Ovary (tissue), 9 donors: Measurements from ENCODE around the gene NCAPH2. TPM values are rescaled to one million over a fixed set of nuclear protein-coding genes. Genes with fewer than 3 reads are reported as not detected.

ENCODE experiments used
- DNase-seq, 5 donors: peaks; one replicate each; pipeline ENCODE4 v3.0.0-alpha.2; 2019 to 2020
- H3K27ac ChIP-seq, 2 donors: fragments of 200-600 bp; one replicate each; pipeline versions ENCODE4 v1.5.1 to v1.8.0; 2019 to 2022
- H3K27me3 ChIP-seq: fragments of 200-600 bp; one replicate; pipeline ENCODE4 v1.8.0; 2022
- H3K36me3 ChIP-seq: fragments of 200-600 bp; sonication (generic); one replicate; pipeline ENCODE4 v1.5.1; 2019
- H3K4me1 ChIP-seq: one replicate; pipeline ENCODE4 v1.8.1; 2013; ENCODE audit warnings: mild to moderate bottlenecking, moderate library complexity; ENCODE audit not compliant: insufficient read depth
- H3K4me3 ChIP-seq: fragments of 200-600 bp; sonication (generic); one replicate; pipeline ENCODE4 v1.5.1; 2017
- H3K9me3 ChIP-seq, 2 donors: fragments of 200-600 bp in 1 of 2; sonication (generic) in 1 of 2; one replicate each; pipeline versions ENCODE4 v1.5.1 to v1.8.1; 2013 to 2019; ENCODE audit warnings: mild to moderate bottlenecking in 1 of 2, moderate library complexity in 1 of 2
- EP300 ChIP-seq: sonication (generic); formaldehyde crosslinking; IDR thresholded peaks from one replicate; pipeline ENCODE4 v1.6.1; 2017; ENCODE audit warnings: antibody characterized with exemption
- POLR2A ChIP-seq: fragments of 450-650 bp; IDR thresholded peaks from one replicate; pipeline ENCODE4 v1.6.1; 2017; ENCODE audit warnings: antibody characterized with exemption, mild to moderate bottlenecking, moderate library complexity
- WGBS, 3 donors: extraction: QIAGEN DNeasy Blood & Tissue Kit in 1 of 3; methylation state at CpG; one replicate each; pipeline versions ENCODE4 v1.1.5 to v1.1.7; 2013 to 2017; 5-methylcytosine and 5-hydroxymethylcytosine counted together
- intact Hi-C, 4 donors: fragments of 100-400 bp; cut with DNase I; formaldehyde crosslinking; loops; one replicate each; pipeline versions ENCODE4 v1.11.0 to v1.15.1; 2022 to 2023
- polyA plus RNA-seq, 2 donors: library from polyadenylated mRNA; stranded (reverse); fragments of 200-250 nt in 1 of 2; fragments of 350-450 nt in 1 of 2; fragmentation: Illumina TruSeq in 1 of 2; extraction: RNeasy Lipid Tissue Mini Kit (QIAGEN cat#74804) in 1 of 2; gene quantifications; one replicate each; pipeline ENCODE4 v1.2.3, GENCODE V29; 2013 to 2014
- total RNA-seq, 7 donors: library from RNA; depleted of rRNA in 2 of 7; stranded (reverse); fragments of >200 nt in 2 of 7; fragmentation: NEBNext Ultra II Directional in 3 of 7; extraction: Animal tissue kit (Norgen Biotek cat#: 25700) in 3 of 7; gene quantifications; one replicate each; pipeline versions ENCODE4 v1.1.0 to v1.2.4, GENCODE V29; 2016 to 2023
- TF ChIP-seq, protein P1 (sequence below), 3 donors: fragments of 450-650 bp in 2 of 3; fragments of 200-600 bp in 1 of 3; IDR thresholded peaks; one replicate each; pipeline versions ENCODE4 v1.5.1 to v1.8.0; 2016 to 2022; ENCODE audit warnings: antibody characterized with exemption in 3 of 3, mild to moderate bottlenecking in 1 of 3
- donor health status: DM: no; HTN: no; CAD: no; lungs with moderate emphysema.
- donor health status: DM: no; HTN: no; CAD: no.
- donor health status: Bipolar disorder and iron deficiency.
- donor health status: DM: yes; HTN: yes; CAD: no.
- donor health status: DM: no; HTN: no; CAD: no.
- donor health status: DM: yes; HTN: yes; CAD: no.

The NCAPH2 gene
- total and polyA plus RNA-seq, 9 donors = 11.5 to 61.5 (median 49.0) TPM

GRCh38 chr22:50542416-50542927 is 34.4 kb downstream of the NCAPH2 start:
- Histone ChIP-seq H3K36me3 (no peaks in the 10 kb centered on the region), H3K9me3 (no peaks in the 10 kb centered on the region), H3K4me3 (no peak overlapping the region), H3K27ac (no peak overlapping the region), H3K4me1 (no peaks in the 10 kb centered on the region), H3K27me3 (peaks cover 7% of the 10 kb centered on the region)
- TF ChIP-seq, protein P1, sequence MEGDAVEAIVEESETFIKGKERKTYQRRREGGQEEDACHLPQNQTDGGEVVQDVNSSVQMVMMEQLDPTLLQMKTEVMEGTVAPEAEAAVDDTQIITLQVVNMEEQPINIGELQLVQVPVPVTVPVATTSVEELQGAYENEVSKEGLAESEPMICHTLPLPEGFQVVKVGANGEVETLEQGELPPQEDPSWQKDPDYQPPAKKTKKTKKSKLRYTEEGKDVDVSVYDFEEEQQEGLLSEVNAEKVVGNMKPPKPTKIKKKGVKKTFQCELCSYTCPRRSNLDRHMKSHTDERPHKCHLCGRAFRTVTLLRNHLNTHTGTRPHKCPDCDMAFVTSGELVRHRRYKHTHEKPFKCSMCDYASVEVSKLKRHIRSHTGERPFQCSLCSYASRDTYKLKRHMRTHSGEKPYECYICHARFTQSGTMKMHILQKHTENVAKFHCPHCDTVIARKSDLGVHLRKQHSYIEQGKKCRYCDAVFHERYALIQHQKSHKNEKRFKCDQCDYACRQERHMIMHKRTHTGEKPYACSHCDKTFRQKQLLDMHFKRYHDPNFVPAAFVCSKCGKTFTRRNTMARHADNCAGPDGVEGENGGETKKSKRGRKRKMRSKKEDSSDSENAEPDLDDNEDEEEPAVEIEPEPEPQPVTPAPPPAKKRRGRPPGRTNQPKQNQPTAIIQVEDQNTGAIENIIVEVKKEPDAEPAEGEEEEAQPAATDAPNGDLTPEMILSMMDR (IDR thresholded peaks at IDR 0.05) = no peak
- TF ChIP-seq POLR2A = no peak
- TF ChIP-seq EP300 = no peak
- intact Hi-C loops = no loop called here
- DNase-seq = peak in 1 of 5 donors; percentile 13
- WGBS, 3 donors = 93 to 96% (median 93%) methylated on average over 19 of the region's 19 CpGs

DNA sequence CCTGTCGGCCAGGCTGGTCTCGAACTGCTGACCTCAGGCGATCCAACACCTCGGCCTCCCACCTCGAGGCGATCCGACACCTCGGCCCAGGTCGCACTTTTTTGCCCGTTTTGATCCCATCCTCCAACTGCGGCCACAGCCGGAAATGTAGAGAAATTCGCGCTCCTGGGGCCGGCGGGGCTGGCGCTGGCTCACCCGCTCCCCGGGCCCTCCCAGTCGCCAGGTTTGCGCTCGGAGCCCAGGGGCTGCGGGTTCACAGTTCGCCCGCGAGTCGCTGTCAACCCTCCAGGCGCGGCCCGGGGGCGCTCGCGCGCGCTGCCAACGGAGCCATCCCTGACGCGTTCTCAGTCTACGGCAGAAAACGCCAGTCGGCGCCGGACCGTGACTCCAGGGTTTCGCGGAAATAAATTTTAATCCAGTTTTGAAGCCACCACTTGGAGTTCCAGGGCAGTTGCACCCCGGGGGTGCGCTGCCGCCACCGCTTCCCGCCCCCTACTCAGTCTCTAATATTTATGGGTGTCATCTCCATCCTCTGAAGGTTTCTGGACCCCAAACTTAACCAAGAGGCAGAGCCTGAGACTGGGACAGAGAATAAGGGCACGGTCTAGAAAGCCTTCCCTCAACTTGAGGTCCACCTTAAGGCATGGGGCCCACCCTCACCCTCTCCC is 36.2 kb downstream of the NCAPH2 start:
- TF ChIP-seq POLR2A = no peak
- TF ChIP-seq, protein P1 (IDR thresholded peaks at IDR 0.05) = no peak
- no peak for TF ChIP-seq EP300
- H3K27me3 ChIP-seq = peaks cover 7% of the 10 kb centered on the region
- DNase-seq = peak in 3 of 5 donors; percentile 62 to 72 (median 62)
- no peak overlapping the region for H3K27ac ChIP-seq
- WGBS, 3 donors = 3 to 4% (median 4%) methylated on average over 39 to 52 of the region's 52 CpGs
- H3K36me3 ChIP-seq = no peaks in the 10 kb centered on the region
- no peaks in the 10 kb centered on the region for H3K9me3 ChIP-seq
- H3K4me1 ChIP-seq = no peaks in the 10 kb centered on the region
- intact Hi-C loops = no loop called here
- no peak overlapping the region for H3K4me3 ChIP-seq

- Histone ChIP-seq H3K4me3 (no peak overlapping the region), H3K27ac (no peak overlapping the region), H3K27me3 (peaks cover 7% of the 10 kb centered on the region), H3K9me3 (no peaks in the 10 kb centered on the region), H3K36me3 (no peaks in the 10 kb centered on the region), H3K4me1 (no peaks in the 10 kb centered on the region)
- WGBS, 3 donors = 73 to 87% (median 75%) methylated on average over 5 of the region's 5 CpGs
- no peak for DNase-seq
- TF ChIP-seq EP300 = no peak
- TF ChIP-seq, protein P1 (IDR thresholded peaks at IDR 0.05) = no peak
- TF ChIP-seq POLR2A = no peak
- intact Hi-C loops = no loop called here
Observed at GRCh38 chr22:50544746-50545253, 36.8 kb downstream of the NCAPH2 start.

DNA sequence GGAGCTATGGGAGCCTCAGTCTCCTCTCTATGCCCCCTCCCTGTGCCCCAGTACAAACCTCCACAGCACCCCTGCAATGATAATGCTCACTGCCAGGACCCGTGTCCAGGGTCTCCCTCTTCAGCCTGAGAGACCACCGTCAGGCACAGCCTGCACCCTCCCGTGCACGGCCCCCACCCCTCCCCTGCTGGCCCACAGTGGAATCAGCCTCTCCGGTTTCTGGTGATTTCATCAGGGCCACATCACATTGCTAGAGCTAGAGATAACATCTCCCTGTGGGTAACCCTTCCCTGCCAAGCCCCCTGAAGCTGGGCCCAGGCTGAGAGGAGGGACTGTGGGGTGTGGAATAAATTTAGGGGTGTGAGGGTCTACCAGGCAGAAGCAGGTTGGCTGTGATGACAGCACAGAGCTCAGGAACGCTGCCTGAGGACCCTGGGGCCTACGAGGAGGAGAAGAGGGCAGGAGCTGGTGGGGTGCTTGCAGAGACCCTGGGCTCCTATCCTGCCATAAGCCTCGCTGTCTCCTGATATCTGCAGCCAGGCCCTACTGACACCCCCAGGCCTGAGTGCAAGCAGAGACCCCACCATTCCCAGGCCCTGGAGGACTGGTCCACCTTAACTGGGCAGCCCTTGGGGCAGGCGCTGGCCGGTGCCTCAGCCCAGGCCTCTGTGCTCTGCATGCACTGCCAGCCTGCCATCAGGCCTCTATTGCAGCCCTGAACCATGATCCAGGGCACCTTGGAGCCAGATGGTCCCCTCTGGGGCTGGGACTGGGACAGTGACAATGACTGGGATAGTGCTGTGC is 37.7 kb downstream of the NCAPH2 start, which contains the start of gene KLHDC7B:
KLHDC7B (plus strand) TSS at position 378 of the 804 bp plus-strand sequence; CDS start at position 723, 345 bp downstream.
- Histone ChIP-seq H3K4me3 (no peak within 1 kb of the TSS), H3K27me3 (peaks cover 7% of the 10 kb centered on the region), H3K36me3 (no peaks in the 10 kb centered on the region), H3K4me1 (no peaks in the 10 kb centered on the region), H3K9me3 (no peaks in the 10 kb centered on the region), H3K27ac (no peak within 1 kb of the TSS)
- WGBS, 3 donors = 46 to 62% (median 61%) methylated on average over 8 to 10 of the region's 10 CpGs
- DNase-seq = no peak
- intact Hi-C loops = no loop called here
- TF ChIP-seq EP300 = no peak
- no peak for TF ChIP-seq POLR2A
- TF ChIP-seq, protein P1 (IDR thresholded peaks at IDR 0.05) = no peak
